A204.1 (cell line): ENCODE data around the gene NAGK.
"Not testable (repeated sequence)": the region's sequence is repeated elsewhere in the genome, so short reads cannot be mapped to it uniquely, and the experiment has no call there.

Experiments
- FAIRE-seq: peaks from 2 replicates; lab custom pipeline; 2012; peaks lifted over from hg19 to GRCh38; lab: Jason Lieb, UNC

NAGK gene

GRCh38 chr2:71069376-71069775, 928 bp downstream of the NAGK start:
- no peak for FAIRE-seq

GRCh38 chr2:71070294-71071093, 2.0 kb downstream of the NAGK start:
- no peak for FAIRE-seq

GRCh38 chr2:71071681-71072398, 3.4 kb downstream of the NAGK start:
- FAIRE-seq = no peak

GRCh38 chr2:71072492-71072891, 4.0 kb downstream of the NAGK start:
- no peak for FAIRE-seq

GRCh38 chr2:71073475-71073874, 5.0 kb downstream of the NAGK start:
- no peak for FAIRE-seq

- FAIRE-seq = no peak
Observed at GRCh38 chr2:71074893-71075395, 6.5 kb downstream of the NAGK start.

- FAIRE-seq = no peak
Observed at GRCh38 chr2:71078624-71079023, 10.2 kb downstream of the NAGK start.

- FAIRE-seq = no peak
Observed at GRCh38 chr2:71082402-71083252, 14.2 kb downstream of the NAGK start.

- FAIRE-seq = not testable (repeated sequence)
Observed at GRCh38 chr2:71083297-71083696, 14.8 kb downstream of the NAGK start.

- FAIRE-seq = not testable (repeated sequence)
Observed at GRCh38 chr2:71083752-71084312, 15.4 kb downstream of the NAGK start.

- FAIRE-seq = not testable (repeated sequence)
Observed at GRCh38 chr2:71085325-71086003, 17.0 kb downstream of the NAGK start.

GRCh38 chr2:71089475-71089874, 21.0 kb downstream of the NAGK start:
- FAIRE-seq = not testable (repeated sequence)

- FAIRE-seq = not testable (repeated sequence)
Observed at GRCh38 chr2:71091808-71092207, 23.4 kb downstream of the NAGK start.

GRCh38 chr2:71092491-71093260, 24.2 kb downstream of the NAGK start:
- not testable (repeated sequence) for FAIRE-seq

- FAIRE-seq = peak; percentile 90
Observed at GRCh38 chr2:71100195-71100964, 31.9 kb downstream of the NAGK start.

GRCh38 chr2:71101656-71102055, 33.2 kb downstream of the NAGK start:
- FAIRE-seq = no peak

GRCh38 chr2:71102981-71103681, 34.7 kb downstream of the NAGK start:
- FAIRE-seq = no peak

- no peak for FAIRE-seq
Observed at GRCh38 chr2:71103809-71104208, 35.4 kb downstream of the NAGK start.

- not testable (repeated sequence) for FAIRE-seq
Observed at GRCh38 chr2:71106463-71106862, 38.0 kb downstream of the NAGK start.
